T-helper 1 cell treated with Interleukin-12 subunit alpha and Interleukin-12 subunit beta and Interleukin-4 antibody, amounts not matched to agents 30 ng/mL and 1 ng/mL, for 36 hours (primary cell): ENCODE data around the gene WBP1L. TPM values are rescaled to one million over a fixed set of nuclear protein-coding genes. Genes with fewer than 3 reads are reported as not detected.
"Not testable (repeated sequence)": the region's sequence is repeated elsewhere in the genome, so short reads cannot be mapped to it uniquely, and the experiment has no call there.

ENCODE experiments used
- intact Hi-C: fragments of 100-400 bp; cut with micrococcal nuclease; formaldehyde crosslinking; loops from one replicate; pipeline ENCODE4 v1.15.1; 2024
- total RNA-seq: library from RNA; stranded (reverse); gene quantifications from 2 replicates; pipeline ENCODE4 v1.2.3, GENCODE V29; 2022

The WBP1L gene
- total RNA-seq, 1 donor from 2014 or later, result 35.9 TPM

DNA sequence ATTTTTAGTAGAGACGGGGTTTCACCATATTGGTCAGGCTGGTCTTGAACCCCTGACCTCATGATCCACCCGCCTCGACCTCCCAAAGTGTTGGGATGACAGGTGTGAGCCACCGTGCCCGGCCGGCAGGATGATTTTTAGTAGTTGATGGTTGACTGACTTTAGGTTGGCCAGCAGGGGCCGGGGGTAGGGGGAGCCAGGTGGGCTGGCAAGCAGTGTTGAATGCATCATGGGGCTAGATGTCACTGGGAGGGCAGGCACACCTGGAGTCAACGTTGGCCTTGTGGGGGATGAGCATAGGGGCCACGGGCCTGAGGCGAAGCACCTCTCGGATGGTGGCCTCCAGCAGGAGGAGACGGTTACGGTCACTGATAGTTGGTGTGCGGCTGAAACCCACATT is 88.5 kb downstream of the WBP1L start:
- intact Hi-C loops, result no loop called here

GRCh38 chr10:102832987-102833386 is 89.2 kb downstream of the WBP1L start:
- intact Hi-C loops, result no loop called here

- intact Hi-C loops, result no loop called here
Measured at GRCh38 chr10:102834143-102834542, 90.4 kb downstream of the WBP1L start.

DNA sequence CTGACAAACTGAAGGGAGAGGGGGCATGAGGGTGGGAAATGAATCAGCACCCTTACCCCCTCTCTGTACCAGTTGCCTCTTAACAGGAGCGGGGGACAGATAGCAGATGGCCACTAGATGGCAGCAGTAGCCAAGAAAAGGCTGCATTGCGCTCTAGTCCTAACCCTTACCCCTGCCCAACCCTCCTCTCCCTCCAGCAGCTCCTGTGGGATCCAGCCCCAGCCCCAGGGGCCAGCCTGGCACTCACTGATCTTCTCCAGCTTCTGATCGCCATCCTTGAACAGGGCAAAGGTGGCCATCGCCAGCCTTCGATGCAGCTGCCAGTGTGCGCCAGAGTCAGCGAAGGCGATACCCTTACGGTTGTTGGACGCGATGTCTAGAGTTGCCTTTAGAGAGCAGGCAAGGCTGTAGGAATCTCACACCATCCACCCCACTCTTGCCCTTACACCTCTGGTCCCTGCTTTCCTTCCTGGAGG is 91.3 kb downstream of the WBP1L start:
- intact Hi-C loops, result loop anchor here (1.0 kb wide), 7 partner anchors 66 to 650 kb away; partner anchors contain the start of genes ATP5MK and PDCD11

DNA sequence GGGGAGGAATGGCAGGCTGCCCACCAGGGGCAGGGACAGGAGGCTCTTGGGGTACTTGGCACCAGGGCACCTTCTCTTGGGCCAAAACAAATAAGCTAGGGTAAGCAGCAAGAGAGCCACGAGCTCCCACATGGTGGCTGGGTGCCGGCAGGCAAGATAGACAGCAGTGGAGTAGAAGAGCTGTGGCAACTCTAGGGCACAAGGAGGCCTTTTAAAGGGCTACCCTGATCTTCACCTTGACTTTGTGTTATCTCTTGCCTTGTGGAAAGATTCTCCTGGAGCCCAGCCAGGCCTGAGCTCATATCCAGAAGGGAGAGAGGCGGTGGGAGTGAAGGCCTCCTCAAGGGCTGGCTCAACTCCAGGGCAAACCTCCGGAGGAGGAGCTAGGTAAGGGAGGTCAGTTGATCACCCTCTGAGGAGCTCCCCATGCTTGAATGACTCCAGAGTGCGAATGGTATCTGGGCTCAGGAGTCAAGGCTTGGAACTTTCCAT is 93.5 kb downstream of the WBP1L start, which contains the start of gene CYP17A1:
Gene CYP17A1 (minus strand): TSS at position 184 of the 492 bp plus-strand sequence. CDS start 52 bp downstream, at position 132.
- intact Hi-C loops, result no loop called here

DNA sequence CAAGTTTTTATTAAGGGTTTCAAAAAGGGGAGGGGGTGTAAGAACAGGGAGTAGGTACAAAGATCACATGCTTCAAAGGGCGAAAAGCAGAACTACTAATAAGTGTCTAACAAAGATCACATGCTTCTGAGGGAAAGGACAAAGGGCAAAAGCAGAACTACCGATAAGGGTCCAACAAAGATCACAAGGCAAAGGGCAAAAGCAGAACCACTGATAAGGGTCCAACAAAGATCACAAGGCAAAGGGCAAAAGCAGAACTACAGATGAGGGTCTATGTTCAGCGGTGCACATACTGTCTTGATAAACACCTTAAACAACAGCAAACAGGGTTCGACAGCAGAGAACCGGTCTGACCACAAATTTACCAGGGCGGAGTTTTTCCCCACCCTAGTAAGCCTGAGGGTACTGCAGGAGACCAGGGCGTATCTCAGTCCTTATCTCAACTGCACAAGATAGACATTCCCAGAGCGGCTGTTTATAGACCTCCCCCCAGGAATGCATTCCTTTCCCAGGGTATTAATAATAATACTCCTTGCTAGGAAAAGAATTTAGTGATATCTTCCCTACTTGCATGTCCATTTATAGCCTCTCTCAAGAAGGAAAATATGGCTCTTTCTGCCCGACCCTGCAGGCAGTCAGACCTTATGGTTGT is 94.7 kb downstream of the WBP1L start:
- intact Hi-C loops, result not testable (repeated sequence)

DNA sequence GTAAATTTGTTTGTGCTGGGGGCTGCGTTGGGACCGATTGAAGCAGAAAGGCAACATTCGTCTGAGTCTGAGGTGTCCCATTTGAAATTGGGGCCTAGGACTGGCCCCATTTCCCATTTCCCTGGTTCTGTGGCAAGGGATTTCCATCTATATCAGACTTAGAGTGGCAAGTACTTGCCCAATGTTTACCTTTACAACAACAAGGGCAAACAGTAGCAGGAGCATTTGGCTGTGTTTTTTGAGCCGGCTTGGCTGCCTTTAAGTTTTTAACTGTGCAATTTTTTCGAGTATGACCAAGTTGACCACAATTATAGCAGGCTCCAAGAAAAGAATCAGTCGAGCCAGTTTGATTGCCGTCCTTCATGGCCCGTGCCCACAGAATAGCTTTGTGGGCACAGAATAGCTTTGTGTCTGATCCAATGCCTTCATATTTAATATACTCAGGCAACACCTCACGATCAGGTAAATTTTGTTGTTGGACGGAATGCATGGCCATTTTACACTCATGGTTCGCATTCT is 98.1 kb downstream of the WBP1L start:
- intact Hi-C loops, result no loop called here

DNA sequence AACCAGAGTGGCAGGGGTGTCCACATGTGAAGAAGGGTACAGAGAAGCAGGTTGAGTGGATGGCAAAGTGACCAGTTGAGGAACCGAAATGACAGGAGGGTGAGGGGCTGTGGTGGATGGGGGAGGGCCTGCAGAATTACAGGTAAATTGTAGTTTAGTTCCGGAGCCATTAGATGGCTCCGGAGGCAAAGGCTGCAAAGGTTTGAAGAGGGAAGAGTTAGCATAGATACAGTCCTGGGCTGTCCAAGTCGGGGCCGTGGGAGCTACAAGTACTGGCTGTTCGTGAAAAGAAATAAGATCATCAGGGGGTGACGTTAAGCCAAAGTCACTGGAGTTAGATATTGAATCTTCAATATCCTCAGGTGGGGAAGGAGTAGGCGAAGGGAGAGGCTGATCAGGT is 99.4 kb downstream of the WBP1L start:
- intact Hi-C loops, result not testable (repeated sequence)

DNA sequence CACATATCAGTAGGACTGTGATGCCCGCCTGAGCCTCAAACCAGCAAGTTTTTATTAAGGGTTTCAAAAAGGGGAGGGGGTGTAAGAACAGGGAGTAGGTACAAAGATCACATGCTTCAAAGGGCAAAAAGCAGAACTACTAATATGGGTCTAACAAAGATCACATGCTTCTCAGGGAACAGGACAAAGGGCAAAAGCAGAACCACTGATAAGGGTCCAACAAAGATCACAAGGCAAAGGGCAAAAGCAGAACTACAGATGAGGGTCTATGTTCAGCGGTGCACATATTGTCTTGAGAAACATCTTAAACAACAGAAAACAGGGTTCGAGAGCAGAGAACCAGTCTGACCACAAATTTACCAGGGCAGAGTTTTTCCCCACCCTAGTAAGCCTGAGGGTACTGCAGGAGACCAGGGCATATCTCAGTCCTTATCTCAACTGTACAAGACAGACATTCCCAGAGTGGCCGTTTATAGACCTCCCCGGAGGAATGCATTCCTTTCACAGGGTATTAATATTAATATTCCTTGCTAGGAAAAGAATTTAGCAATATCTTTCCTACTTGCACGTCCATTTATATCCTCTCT is 100.5 kb downstream of the WBP1L start:
- intact Hi-C loops, result not testable (repeated sequence)

- intact Hi-C loops, result no loop called here
Measured at GRCh38 chr10:102845352-102845902, 101.7 kb downstream of the WBP1L start.

DNA sequence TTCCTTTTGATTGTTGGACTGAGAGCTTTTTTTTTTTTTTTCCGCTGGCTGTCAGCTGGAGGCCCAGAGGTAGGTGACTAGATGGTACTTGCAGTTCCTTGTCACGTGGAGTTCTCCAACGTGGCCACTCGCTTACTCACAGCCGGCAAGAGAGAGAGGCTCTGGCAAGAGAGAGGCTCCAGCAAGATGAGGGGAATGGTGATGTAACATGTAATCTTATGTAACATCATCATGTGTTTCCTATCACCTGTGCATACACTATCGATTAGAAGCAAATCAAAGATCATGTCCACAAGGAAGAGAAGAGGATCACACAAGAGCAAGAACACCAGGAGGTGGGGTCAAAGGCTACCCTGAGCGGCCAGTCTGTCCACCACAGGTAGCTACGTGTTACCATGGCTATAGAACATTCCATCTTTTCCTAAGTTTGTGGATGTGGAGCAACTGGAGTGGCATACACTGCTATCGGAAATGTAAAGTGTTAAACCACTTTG is 106.3 kb downstream of the WBP1L start:
- intact Hi-C loops, result loop anchor here (5.0 to 10.0 kb wide), 3 partner anchors 205 to 793 kb away; partner anchors contain the start of genes ARMH3 and TRIM8

DNA sequence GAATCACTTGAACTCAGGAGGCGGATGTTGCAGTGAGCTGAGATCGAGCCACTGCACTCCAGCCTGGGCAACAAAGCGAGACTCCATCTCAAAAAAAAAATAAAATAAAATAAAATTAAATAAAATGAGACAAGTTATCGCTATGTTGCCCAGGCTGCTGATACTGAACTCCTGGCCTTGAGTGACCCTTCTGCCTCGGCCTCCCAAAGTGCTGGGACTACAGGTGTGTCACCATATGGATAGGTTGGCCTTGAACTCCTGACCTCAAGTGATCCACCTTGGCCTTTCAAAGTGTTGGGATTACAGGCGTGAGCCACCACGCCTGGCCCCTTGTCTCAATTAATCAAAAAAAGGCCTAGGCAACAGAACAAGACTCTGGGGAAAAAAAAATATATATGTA is 109.5 kb downstream of the WBP1L start:
- intact Hi-C loops, result loop anchor here (5.0 to 10.0 kb wide), 3 partner anchors 208 to 796 kb away; partner anchors contain the start of genes ARMH3 and TRIM8

DNA sequence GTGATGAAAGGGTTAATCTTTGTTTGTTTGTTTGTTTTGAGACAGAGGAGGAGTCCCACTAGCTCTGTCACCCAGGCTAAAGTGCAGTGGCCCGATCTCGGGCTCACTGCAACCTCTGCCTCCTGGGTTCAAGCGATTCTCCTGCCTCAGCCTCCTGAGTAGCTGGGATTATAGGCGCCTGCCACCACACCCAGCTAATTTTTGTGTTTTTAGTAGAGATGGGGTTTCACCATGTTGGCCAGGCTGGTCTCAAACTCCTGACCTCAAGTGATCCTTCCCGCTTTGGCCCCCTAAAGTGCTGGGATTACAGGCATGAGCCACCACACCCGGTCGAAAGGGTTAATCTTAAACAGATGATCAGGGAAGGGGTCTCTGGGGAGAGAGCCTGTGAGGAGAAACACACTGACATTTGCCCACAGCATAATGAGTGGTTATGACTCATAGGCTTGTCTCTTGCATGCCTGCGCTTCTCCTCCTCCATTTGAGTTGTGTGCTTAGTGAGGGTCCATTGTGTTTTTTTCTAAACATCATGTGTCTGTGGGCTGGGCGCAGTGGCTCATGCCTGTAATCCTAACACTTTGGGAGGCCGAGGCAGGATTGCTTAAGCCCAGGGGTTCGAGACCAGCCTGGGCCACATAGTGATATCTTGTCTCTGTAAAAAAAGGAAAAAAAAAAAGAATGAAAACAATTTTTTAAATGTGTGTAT is 112.1 kb downstream of the WBP1L start:
- intact Hi-C loops, result loop anchor here (2.0 to 10.0 kb wide), 3 partner anchors 211 to 1073 kb away; partner anchors contain the start of genes NPM3, PPRC1 and TRIM8

- intact Hi-C loops, result loop anchor here (10.0 kb wide), 1 partner anchor 212 kb away; the partner anchor contains the start of gene TRIM8
Measured at GRCh38 chr10:102856758-102857424, 113.1 kb downstream of the WBP1L start.

DNA sequence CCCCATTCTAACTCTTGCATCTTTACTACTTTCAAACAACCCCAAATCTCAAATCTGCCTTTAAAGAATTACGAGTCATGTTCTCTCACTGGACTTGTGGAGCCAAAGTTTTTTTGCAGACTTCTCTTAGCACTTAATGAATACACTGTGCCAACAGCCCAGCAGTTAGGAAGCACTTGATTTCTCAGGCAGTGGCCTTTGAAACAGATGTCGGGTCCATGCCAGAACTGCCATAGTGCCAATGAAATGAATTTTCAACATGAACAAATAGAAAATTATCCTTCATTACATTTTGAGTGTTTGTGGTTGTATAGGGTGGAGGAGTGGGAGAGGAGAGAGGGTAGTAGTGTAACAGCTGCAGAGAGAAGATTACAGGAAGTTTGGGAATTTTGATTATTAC is 116.2 kb downstream of the WBP1L start:
- intact Hi-C loops, result loop anchor here (10.0 kb wide), 1 partner anchor 215 kb away; the partner anchor contains the start of gene TRIM8

DNA sequence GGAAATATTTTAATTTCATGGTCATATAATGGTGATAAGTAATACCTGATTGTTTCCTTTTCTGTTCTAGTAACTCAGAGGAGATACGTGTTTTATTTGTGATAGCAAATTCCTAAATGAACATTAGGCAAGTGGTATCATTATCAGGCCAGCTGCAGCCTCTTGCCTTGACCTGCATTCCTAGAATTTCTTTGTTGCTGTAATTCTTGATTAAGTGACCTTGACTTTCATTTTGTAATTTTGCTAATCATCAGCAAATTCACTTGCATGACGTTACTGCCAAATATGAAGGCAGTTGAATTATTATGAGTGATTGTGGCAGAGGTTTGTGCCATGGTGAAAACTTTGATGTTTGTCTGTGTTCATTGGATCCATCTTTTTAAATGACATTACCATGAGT is 119.9 kb downstream of the WBP1L start:
- intact Hi-C loops, result no loop called here

GRCh38 chr10:102865620-102866019 is 121.9 kb downstream of the WBP1L start:
- intact Hi-C loops, result no loop called here
